RWPE1 (cell line): ENCODE data around the gene BCL2L12.

ENCODE experiments used
- CTCF ChIA-PET: fragments of 350-600 bp; sonication (Branson Sonifier 250); formaldehyde crosslinking; extraction: SDS; loops from one replicate; lab custom pipeline; 2021; lab: Yijun Ruan, JAX
- POLR2A ChIA-PET: fragments of 400-600 bp; formaldehyde crosslinking; extraction: SDS; loops from one replicate; lab custom pipeline; 2020; ENCODE audit warnings: antibody characterized with exemption; ENCODE audit not compliant: low non-redundant PET; lab: Yijun Ruan, JAX
- DNase-seq: peaks from one replicate; pipeline ENCODE4 v3.0.0; 2012; ENCODE audit warnings: low spot score
- H3K27ac ChIP-seq: fragments of 450-650 bp; 2 replicates; pipeline ENCODE4 v1.5.1; 2017
- TF ChIP-seq, protein P1 (sequence below): fragments of 450-650 bp; conservative IDR thresholded peaks from 2 replicates; pipeline ENCODE4 v1.5.1; 2017; ENCODE audit warnings: low read depth, mild to moderate bottlenecking

BCL2L12 gene

DNA sequence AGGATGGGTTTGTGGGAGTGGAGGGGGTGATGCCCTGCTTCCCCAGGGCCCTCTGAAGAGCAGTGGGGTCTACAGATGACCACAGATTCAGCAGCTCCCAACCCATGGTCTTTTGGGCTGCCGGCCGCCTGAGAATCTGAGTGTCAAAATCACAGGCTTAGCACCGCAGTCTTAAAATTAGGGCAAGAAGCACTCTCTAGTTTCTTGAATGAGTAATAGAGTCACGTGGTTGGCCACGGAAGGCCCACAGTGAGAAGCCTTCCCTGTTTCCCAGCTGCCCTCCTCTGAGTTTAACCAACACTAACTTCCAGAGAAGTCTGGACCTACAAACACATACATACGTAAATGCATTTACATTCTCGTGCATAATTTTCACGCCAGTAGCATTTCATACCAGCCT, 16.5 kb downstream of the BCL2L12 start:
- TF ChIP-seq, protein P1, sequence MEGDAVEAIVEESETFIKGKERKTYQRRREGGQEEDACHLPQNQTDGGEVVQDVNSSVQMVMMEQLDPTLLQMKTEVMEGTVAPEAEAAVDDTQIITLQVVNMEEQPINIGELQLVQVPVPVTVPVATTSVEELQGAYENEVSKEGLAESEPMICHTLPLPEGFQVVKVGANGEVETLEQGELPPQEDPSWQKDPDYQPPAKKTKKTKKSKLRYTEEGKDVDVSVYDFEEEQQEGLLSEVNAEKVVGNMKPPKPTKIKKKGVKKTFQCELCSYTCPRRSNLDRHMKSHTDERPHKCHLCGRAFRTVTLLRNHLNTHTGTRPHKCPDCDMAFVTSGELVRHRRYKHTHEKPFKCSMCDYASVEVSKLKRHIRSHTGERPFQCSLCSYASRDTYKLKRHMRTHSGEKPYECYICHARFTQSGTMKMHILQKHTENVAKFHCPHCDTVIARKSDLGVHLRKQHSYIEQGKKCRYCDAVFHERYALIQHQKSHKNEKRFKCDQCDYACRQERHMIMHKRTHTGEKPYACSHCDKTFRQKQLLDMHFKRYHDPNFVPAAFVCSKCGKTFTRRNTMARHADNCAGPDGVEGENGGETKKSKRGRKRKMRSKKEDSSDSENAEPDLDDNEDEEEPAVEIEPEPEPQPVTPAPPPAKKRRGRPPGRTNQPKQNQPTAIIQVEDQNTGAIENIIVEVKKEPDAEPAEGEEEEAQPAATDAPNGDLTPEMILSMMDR = no peak
- ChIA-PET CTCF (interaction anchor here (0.6 to 0.7 kb wide), 3 partner anchors 47 to 208 kb away, joined by 3 to 5 read pairs (median 4); no protein-coding TSS in a partner anchor), POLR2A (no interaction called here)
- no peak for DNase-seq
- H3K27ac ChIP-seq = peak overlapping the region; percentile 88; the same call in 1 of the 2 replicates

DNA sequence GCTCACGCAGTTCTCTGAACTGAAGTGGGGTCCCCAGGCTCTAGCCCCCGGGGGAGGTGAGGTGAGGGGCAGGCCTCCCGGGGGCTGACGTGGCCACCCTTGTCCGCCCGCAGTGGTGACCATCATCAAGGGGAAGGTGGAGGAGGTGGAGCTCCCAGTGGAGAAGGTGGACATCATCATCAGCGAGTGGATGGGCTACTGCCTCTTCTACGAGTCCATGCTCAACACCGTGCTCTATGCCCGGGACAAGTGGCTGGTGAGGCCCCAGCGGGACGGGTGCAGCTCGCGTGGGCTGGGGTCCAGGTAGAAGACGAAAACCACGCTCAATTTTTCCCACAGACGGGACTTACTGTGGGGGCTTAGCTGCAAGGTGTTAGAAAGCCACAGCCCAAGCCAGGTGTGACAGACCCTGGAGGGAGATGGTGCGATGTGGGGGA, 18.1 kb downstream of the BCL2L12 start:
- H3K27ac ChIP-seq = peak overlapping the region; percentile 27; the same call in 1 of the 2 replicates
- DNase-seq = no peak
- ChIA-PET CTCF (interaction anchor here (0.6 to 1.0 kb wide), 4 partner anchors 15 to 624 kb away, joined by 3 to 4 read pairs (median 4); no protein-coding TSS in a partner anchor), POLR2A (no interaction called here)
- TF ChIP-seq, protein P1 = no peak

DNA sequence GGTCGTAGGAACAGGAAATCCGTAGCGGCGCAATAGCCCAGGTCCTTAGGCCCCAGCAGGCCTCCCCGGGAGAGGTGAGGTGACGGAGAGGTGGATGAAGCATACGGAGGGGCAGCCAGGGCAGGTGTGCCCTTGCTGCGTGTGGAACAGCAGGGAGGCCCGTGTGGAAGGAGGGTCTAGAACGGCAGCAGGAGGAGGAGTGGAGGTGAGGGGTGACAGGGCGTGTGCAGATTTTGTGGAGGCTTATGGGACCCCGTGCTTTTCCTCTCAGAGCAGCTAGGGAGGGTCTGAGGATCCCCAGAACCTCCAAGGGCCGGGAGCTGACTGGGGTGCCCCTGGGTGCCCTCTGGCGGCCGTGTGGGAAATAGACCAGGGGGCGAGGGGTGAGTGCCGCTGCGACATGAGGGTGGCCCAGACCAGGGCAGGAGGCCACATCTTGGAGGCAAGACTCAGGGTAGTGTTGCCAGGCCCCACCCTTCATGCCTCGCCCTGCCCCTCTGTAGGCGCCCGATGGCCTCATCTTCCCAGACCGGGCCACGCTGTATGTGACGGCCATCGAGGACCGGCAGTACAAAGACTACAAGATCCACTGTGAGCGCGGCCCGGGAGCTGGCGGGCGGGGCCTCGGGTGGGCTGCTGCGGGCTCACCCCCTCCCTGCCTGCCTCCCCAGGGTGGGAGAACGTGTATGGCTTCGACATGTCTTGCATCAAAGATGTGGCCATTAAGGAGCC, 18.7 kb downstream of the BCL2L12 start:
- DNase-seq = no peak
- TF ChIP-seq, protein P1 = peak; percentile 69
- POLR2A ChIA-PET = no interaction called here
- CTCF ChIA-PET = interaction anchor here (0.5 to 1.0 kb wide), 4 partner anchors 14 to 131 kb away, joined by 3 to 4 read pairs (median 4); no protein-coding TSS in a partner anchor
- H3K27ac ChIP-seq = peak overlapping the region; percentile 27

DNA sequence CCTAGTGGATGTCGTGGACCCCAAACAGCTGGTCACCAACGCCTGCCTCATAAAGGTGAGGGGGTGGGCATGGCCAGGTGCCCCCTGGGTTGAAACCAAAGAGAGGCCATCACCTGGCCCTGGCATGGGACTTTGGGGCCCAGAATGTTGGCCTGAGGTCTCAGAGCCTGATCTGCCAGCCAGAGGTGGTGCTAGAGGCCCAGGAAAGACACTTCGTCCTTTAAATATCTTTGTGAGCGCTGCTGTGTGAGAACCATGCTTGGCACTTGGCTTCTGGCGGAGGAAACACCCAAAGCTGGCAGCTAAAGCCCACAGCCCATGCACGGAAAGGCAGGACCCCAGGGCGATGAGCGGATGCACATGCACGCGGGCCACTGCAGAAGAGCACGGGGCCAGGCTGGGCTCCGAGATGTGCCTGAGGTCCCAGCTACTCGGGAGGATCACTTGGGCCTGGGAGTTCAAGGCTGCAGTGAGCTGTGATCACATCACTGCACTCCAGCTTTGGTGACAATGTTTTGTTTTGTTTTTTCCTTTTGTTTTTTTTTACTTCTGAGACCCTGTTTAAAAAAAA, 19.3 kb downstream of the BCL2L12 start:
- ChIA-PET POLR2A (interaction anchor here (0.6 kb wide), 1 partner anchor 37 kb away, joined by 3 read pairs; no protein-coding TSS in a partner anchor), CTCF (interaction anchor here (0.5 to 1.0 kb wide), 3 partner anchors 40 to 131 kb away, joined by 3 to 4 read pairs (median 4); no protein-coding TSS in a partner anchor)
- TF ChIP-seq, protein P1 = no peak
- no peak for DNase-seq
- H3K27ac ChIP-seq = peak overlapping the region; percentile 27

DNA sequence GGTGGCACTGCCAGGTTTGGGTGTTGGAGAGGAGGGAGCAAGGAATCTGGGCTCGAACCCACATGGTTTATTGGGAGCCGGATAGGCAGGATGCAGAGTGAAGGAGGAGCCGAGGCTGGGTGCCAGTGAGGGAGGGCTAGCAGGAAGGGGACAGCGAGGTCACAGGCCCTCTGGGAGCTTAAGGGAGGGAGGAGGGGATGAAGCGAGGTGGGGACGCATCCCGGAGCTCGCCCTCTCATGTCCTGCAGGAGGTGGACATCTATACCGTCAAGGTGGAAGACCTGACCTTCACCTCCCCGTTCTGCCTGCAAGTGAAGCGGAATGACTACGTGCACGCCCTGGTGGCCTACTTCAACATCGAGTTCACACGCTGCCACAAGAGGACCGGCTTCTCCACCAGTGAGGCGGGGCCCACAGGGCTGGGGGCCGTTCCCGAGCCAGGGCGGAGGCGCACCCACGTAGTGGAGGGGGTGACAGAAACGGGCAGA, 20.2 kb downstream of the BCL2L12 start:
- DNase-seq = no peak
- CTCF ChIA-PET = no interaction called here
- TF ChIP-seq, protein P1 = no peak
- H3K27ac ChIP-seq = peak overlapping the region; percentile 27
- POLR2A ChIA-PET = no interaction called here

DNA sequence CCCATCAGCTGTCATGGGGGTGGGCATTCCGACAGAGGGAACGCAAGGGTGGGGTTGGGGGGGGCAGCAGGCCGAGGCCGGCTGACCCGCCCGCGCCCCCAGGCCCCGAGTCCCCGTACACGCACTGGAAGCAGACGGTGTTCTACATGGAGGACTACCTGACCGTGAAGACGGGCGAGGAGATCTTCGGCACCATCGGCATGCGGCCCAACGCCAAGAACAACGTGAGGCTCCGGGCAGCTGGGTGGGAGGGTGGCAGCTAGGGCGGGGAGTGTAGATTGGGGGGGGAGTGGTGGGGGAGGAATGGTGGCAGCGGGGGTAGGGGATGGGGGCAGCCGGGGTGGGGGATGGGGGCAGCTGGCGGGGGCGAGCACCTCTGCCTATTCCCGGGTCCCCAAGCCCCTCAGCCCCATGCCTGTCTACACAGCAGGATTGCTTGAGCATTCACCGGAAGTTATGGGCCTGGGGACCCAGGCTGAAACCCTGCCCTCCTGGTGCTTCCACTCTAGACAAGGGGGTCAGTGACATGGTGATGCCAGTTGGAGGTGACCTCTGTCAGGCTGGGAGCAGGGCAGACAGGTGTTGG, 20.9 kb downstream of the BCL2L12 start:
- POLR2A ChIA-PET = no interaction called here
- DNase-seq = no peak
- peak overlapping the region; percentile 34 for H3K27ac ChIP-seq
- CTCF ChIA-PET = no interaction called here
- TF ChIP-seq, protein P1 = no peak
